Endodermal cell (in vitro differentiated cells): Measurements from ENCODE around the gene CERS5. TPM values are rescaled to one million over a fixed set of nuclear protein-coding genes. Genes with fewer than 3 reads are reported as not detected.

Experiments
- DNase-seq: peaks from one replicate; pipeline ENCODE4 v3.0.0-alpha.2; 2017
- H3K27ac ChIP-seq: 2 replicates; pipeline ENCODE4 v1.5.1; 2013; ENCODE audit warnings: mild to moderate bottlenecking, low read depth, low read length, moderate library complexity
- H3K27me3 ChIP-seq: 2 replicates; pipeline ENCODE4 v1.6.1; 2013; ENCODE audit warnings: mild to moderate bottlenecking, low read length, moderate library complexity; ENCODE audit not compliant: insufficient read depth, control insufficient read depth, poor library complexity, severe bottlenecking
- H3K36me3 ChIP-seq: 2 replicates; pipeline ENCODE4 v1.7.0; 2013; ENCODE audit warnings: mild to moderate bottlenecking, low read length, moderate library complexity; ENCODE audit not compliant: control insufficient read depth, insufficient read depth
- H3K4me1 ChIP-seq: one replicate; pipeline ENCODE4 v1.7.0; 2013; ENCODE audit warnings: low read length; ENCODE audit not compliant: control insufficient read depth, insufficient read depth
- H3K4me3 ChIP-seq: 2 replicates; pipeline ENCODE4 v1.5.1; 2013; ENCODE audit warnings: mild to moderate bottlenecking, low read length, moderate library complexity
- H3K9ac ChIP-seq: 2 replicates; pipeline ENCODE4 v1.6.1; 2013; ENCODE audit warnings: mild to moderate bottlenecking, low read length, moderate library complexity; ENCODE audit not compliant: poor library complexity, severe bottlenecking; ENCODE audit errors: extremely low read depth
- H3K9me3 ChIP-seq: 2 replicates; pipeline ENCODE4 v1.6.1; 2013; ENCODE audit warnings: mild to moderate bottlenecking, low read length, moderate library complexity; ENCODE audit not compliant: control insufficient read depth
- H3K27ac Mint-ChIP-seq: 2 replicates; pipeline ENCODE4 v1.8.0; 2020; ENCODE audit warnings: mixed read lengths
- H3K27me3 Mint-ChIP-seq: 2 replicates; pipeline ENCODE4 v1.8.0; 2021; ENCODE audit warnings: mild to moderate bottlenecking, mixed read lengths; ENCODE audit not compliant: insufficient read depth
- H3K36me3 Mint-ChIP-seq: 2 replicates; pipeline ENCODE4 v1.8.0; 2020; ENCODE audit warnings: low read depth, mixed read lengths
- H3K4me1 Mint-ChIP-seq: 2 replicates; pipeline ENCODE4 v1.8.0; 2020; ENCODE audit warnings: mixed read lengths
- H3K4me3 Mint-ChIP-seq: 2 replicates; pipeline ENCODE4 v1.8.0; 2020; ENCODE audit warnings: mild to moderate bottlenecking, moderate library complexity, mixed read lengths
- H3K9me3 Mint-ChIP-seq: 2 replicates; pipeline ENCODE4 v1.8.0; 2020; ENCODE audit warnings: mild to moderate bottlenecking, mixed read lengths
- WGBS, 2 experiments: methylation state at CpG; one replicate each; pipeline versions ENCODE4 v1.1.5 to v1.1.7; 2013; ENCODE audit warnings: missing lambda C conversion rate in 2 of 2, mixed read lengths in 1 of 2; ENCODE audit not compliant: insufficient coverage in 1 of 2, insufficient read length in 1 of 2; 5-methylcytosine and 5-hydroxymethylcytosine counted together
- total RNA-seq, 2 donors: library from RNA; stranded (reverse); fragmentation: NEBNext Ultra II Directional in 1 of 2; extraction: Animal tissue kit (Norgen Biotek cat#: 25700) in 1 of 2; gene quantifications; 2 replicates in 1 of 2; 3 replicates in 1 of 2; pipeline ENCODE4 v1.2.1, GENCODE V29; 2021
- TF ChIP-seq, protein P1 (sequence below): fragments of 200-600 bp; sonication (generic); conservative IDR thresholded peaks from 2 replicates; pipeline ENCODE4 v1.5.0; 2021; ENCODE audit warnings: antibody characterized with exemption, mild to moderate bottlenecking

CERS5 gene
- total RNA-seq, 2 donors from 2014 or later: 59.7 to 65.5 TPM

DNA sequence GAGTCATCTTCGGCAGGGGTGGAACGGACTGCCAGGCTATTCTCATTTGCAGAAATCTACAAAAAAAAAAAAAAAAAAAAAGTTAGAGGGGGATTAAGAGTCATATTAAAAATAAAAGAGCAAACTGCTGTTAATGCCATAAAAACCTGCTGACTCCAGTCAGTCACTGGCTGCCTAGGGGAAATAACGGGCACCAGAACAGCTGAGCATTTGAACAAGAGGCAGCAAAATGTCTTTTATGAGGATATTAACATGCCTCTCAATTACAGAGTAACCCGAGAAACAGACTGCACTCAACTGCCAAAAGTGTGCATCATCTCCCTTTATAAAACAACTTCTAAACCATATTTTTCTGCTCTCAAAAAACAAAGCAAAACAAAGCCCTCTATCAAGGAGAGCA is 28.7 kb upstream of the CERS5 start:
- WGBS, 2 experiments: 91 to 100% methylated on average over 1 to 4 of the region's 4 CpGs
- no peak for DNase-seq
- Mint-ChIP-seq H3K36me3 (peaks cover 49% of the 10 kb centered on the region), H3K27ac (no peak overlapping the region), H3K9me3 (no peaks in the 10 kb centered on the region), H3K4me3 (no peak overlapping the region), H3K4me1 (peaks cover 3% of the 10 kb centered on the region), H3K27me3 (no peaks in the 10 kb centered on the region)
- Histone ChIP-seq H3K36me3 (peaks cover 59% of the 10 kb centered on the region), H3K4me1 (no peaks in the 10 kb centered on the region), H3K27me3 (no peaks in the 10 kb centered on the region), H3K27ac (no peak overlapping the region), H3K4me3 (no peak overlapping the region), H3K9me3 (no peaks in the 10 kb centered on the region), H3K9ac (no peak overlapping the region)
- TF ChIP-seq, protein P1, sequence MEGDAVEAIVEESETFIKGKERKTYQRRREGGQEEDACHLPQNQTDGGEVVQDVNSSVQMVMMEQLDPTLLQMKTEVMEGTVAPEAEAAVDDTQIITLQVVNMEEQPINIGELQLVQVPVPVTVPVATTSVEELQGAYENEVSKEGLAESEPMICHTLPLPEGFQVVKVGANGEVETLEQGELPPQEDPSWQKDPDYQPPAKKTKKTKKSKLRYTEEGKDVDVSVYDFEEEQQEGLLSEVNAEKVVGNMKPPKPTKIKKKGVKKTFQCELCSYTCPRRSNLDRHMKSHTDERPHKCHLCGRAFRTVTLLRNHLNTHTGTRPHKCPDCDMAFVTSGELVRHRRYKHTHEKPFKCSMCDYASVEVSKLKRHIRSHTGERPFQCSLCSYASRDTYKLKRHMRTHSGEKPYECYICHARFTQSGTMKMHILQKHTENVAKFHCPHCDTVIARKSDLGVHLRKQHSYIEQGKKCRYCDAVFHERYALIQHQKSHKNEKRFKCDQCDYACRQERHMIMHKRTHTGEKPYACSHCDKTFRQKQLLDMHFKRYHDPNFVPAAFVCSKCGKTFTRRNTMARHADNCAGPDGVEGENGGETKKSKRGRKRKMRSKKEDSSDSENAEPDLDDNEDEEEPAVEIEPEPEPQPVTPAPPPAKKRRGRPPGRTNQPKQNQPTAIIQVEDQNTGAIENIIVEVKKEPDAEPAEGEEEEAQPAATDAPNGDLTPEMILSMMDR: no peak

DNA sequence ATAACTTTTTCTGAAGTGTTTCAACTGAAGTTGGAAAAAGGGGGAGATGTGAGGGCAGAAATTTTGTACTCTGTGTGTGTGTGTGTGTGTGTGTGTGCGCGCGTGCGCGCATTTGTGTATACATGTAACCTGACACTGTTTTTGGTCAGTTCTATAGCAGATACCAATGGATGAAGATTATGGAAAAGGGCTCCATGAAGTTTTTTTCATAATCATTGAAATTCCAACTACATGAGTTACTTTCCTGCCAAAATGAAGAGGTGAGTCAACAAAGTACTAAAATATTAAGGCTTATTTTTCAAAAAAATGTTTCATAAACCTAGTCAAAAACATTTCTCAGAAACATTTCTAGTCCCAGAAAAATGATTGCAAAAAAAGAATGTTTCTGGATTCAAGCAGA is 25.7 kb upstream of the CERS5 start:
- 87% methylated on average over 5 of the region's 5 CpGs; no CpG with 5 or more reads in 1 of the 2 experiments for WGBS, 2 experiments
- Histone ChIP-seq H3K27me3 (no peaks in the 10 kb centered on the region), H3K9me3 (no peaks in the 10 kb centered on the region), H3K4me3 (no peak overlapping the region), H3K4me1 (no peaks in the 10 kb centered on the region), H3K27ac (no peak overlapping the region), H3K9ac (no peak overlapping the region), H3K36me3 (peaks cover 55% of the 10 kb centered on the region)
- no peak overlapping the region for H3K4me3 Mint-ChIP-seq
- H3K27me3 Mint-ChIP-seq: no peaks in the 10 kb centered on the region
- H3K4me1 Mint-ChIP-seq: peaks cover 3% of the 10 kb centered on the region
- H3K36me3 Mint-ChIP-seq: peaks cover 26% of the 10 kb centered on the region
- no peaks in the 10 kb centered on the region for H3K9me3 Mint-ChIP-seq
- DNase-seq: no peak
- H3K27ac Mint-ChIP-seq: no peak overlapping the region
- TF ChIP-seq, protein P1: no peak

DNA sequence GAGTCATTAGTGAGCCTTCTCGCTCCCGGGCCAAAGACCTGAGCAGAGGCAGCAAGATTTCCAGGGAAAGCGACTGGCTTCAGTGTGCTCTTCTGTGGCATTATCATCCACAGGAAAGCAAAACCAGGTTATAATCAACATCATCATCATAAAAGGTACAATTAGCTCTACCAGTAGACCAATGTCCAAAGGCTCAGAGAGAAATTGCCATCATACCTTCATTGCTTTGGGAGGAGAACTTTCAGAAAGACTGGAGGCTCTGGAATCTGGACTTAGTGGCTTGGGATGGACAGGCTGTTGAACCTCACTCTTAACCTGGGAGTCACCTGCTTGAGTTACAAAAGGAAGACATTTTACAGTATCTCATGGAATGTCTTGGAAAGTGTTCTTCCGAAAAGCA is 25.1 kb upstream of the CERS5 start:
- peak; percentile 22 for DNase-seq
- peaks cover 23% of the 10 kb centered on the region for H3K36me3 Mint-ChIP-seq
- H3K4me3 Mint-ChIP-seq: no peak overlapping the region
- no peak overlapping the region for H3K27ac Mint-ChIP-seq
- 93 to 97% methylated on average over 3 to 4 of the region's 4 CpGs for WGBS, 2 experiments
- TF ChIP-seq, protein P1: no peak
- Histone ChIP-seq H3K4me3 (no peak overlapping the region), H3K4me1 (no peaks in the 10 kb centered on the region), H3K27ac (no peak overlapping the region), H3K36me3 (peaks cover 60% of the 10 kb centered on the region), H3K9ac (no peak overlapping the region), H3K27me3 (no peaks in the 10 kb centered on the region), H3K9me3 (no peaks in the 10 kb centered on the region)
- no peaks in the 10 kb centered on the region for H3K27me3 Mint-ChIP-seq
- no peaks in the 10 kb centered on the region for H3K9me3 Mint-ChIP-seq
- H3K4me1 Mint-ChIP-seq: peaks cover under 1% of the 10 kb centered on the region
